ENCODE data around the gene YEATS2.

DNA sequence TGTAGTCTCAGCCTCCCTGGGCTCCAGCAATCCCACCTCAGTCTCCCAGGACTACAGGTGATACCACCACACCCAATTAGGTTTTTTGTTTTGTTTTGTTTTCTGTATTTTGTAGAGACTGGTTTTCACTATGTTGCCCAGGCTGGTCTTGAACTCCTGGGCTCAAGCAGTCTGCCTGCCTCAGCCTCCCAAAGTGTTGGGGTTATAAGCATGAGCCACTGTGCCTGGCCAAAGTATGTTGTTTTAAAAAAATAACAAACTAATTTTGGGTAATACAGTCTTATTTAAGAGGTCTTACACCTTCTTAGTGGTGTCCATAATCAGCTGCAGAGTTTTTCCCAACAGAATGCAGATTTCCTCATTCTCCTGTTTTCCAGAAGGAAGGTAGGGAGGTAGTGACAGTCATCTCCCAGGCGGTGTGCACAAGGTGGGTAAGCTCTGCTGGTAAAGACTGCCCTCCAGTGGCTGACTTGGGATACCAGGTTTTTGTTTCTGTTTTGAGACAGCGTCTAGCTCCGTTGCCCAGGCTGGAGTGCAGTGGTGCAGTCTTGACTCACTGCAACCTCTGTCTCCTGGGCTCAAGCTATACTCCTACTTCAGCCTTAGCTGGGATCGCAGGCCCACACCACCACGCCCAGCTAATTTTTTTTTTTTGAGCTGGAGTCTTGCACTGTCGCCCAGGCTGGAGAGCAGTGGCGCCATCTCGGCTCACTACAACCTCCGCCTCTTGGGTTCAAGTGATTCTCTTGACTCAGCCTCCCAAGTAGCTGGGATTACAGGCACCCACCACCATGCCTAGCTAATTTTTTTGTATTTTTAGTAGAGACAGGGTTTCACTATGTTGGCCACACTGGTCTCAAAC is 69.4 kb downstream of the YEATS2 start:
- no peak for TF ChIP-seq POLR2AphosphoS5 (IDR thresholded peaks at IDR 0.05; ENCODE audit: low read depth, low read length)
- TF ChIP-seq TAF1 (IDR thresholded peaks at IDR 0.05; ENCODE audit: borderline replicate concordance, insufficient read depth, low read length), result no peak
- TF ChIP-seq, protein P1, sequence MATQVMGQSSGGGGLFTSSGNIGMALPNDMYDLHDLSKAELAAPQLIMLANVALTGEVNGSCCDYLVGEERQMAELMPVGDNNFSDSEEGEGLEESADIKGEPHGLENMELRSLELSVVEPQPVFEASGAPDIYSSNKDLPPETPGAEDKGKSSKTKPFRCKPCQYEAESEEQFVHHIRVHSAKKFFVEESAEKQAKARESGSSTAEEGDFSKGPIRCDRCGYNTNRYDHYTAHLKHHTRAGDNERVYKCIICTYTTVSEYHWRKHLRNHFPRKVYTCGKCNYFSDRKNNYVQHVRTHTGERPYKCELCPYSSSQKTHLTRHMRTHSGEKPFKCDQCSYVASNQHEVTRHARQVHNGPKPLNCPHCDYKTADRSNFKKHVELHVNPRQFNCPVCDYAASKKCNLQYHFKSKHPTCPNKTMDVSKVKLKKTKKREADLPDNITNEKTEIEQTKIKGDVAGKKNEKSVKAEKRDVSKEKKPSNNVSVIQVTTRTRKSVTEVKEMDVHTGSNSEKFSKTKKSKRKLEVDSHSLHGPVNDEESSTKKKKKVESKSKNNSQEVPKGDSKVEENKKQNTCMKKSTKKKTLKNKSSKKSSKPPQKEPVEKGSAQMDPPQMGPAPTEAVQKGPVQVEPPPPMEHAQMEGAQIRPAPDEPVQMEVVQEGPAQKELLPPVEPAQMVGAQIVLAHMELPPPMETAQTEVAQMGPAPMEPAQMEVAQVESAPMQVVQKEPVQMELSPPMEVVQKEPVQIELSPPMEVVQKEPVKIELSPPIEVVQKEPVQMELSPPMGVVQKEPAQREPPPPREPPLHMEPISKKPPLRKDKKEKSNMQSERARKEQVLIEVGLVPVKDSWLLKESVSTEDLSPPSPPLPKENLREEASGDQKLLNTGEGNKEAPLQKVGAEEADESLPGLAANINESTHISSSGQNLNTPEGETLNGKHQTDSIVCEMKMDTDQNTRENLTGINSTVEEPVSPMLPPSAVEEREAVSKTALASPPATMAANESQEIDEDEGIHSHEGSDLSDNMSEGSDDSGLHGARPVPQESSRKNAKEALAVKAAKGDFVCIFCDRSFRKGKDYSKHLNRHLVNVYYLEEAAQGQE (IDR thresholded peaks at IDR 0.05; ENCODE audit: insufficient read depth in 1 of 2, low read depth in 2 of 2, low read length in 2 of 2), result no peak
- no peak for TF ChIP-seq SIN3A (IDR thresholded peaks at IDR 0.05; ENCODE audit: borderline replicate concordance, insufficient read depth, low read length)
- no peak for TF ChIP-seq FOXP2 (optimal IDR thresholded peaks at IDR 0.05; ENCODE audit: borderline replicate concordance, extremely low read depth, extremely low read length, insufficient read depth)

Measured in PFSK-1 (cell line).